Loucy (cell line): Measurements from ENCODE around the gene SLC11A1.

Experiments used
- CTCF ChIP-seq: fragments of 200-600 bp; sonication (generic); conservative IDR thresholded peaks from 2 replicates; pipeline ENCODE4 v1.5.1; 2014; ENCODE audit warnings: mild to moderate bottlenecking, antibody characterized with exemption, low read length
- EZH2phosphoT487 ChIP-seq: fragments of 200-600 bp; IDR thresholded peaks from 2 replicates; pipeline ENCODE4 v1.6.1; 2018; ENCODE audit warnings: antibody characterized with exemption, mild to moderate bottlenecking, moderate library complexity, borderline replicate concordance

- no peak for TF ChIP-seq CTCF
- no peak for TF ChIP-seq EZH2phosphoT487
Observed at GRCh38 chr2:218434456-218434855, 52.4 kb downstream of the SLC11A1 start.
